OCI-LY1 (cell line): Measurements from ENCODE around the gene UBE4B.

ENCODE experiments used
- H2AFZ ChIP-seq: fragments of 200-600 bp; sonication (generic), shearing (Covaris generic); 2 replicates; pipeline ENCODE4 v1.6.0; 2014; ENCODE audit warnings: antibody characterized with exemption, mild to moderate bottlenecking, low read length
- H3F3A ChIP-seq: fragments of 200-600 bp; sonication (generic), shearing (Covaris generic); 2 replicates; pipeline ENCODE4 v1.6.0; 2014; ENCODE audit warnings: mild to moderate bottlenecking, antibody characterized with exemption, low read length, moderate library complexity; ENCODE audit not compliant: insufficient read depth
- H3K27ac ChIP-seq: fragments of 200-600 bp; sonication (generic); 2 replicates; pipeline ENCODE4 v1.5.1; 2014; ENCODE audit warnings: low read length, mixed run types, mild to moderate bottlenecking, low read depth; ENCODE audit not compliant: poor library complexity, severe bottlenecking
- H3K27me3 ChIP-seq: fragments of 200-600 bp; sonication (generic); 2 replicates; pipeline ENCODE4 v1.6.0; 2014; ENCODE audit warnings: antibody characterized with exemption, mild to moderate bottlenecking, low read length, moderate library complexity; ENCODE audit not compliant: insufficient read depth
- H3K36me3 ChIP-seq: fragments of 200-600 bp; sonication (generic); 2 replicates; pipeline ENCODE4 v1.6.1; 2014; ENCODE audit warnings: mild to moderate bottlenecking, antibody characterized with exemption, low read length, moderate library complexity, mixed read lengths; ENCODE audit not compliant: insufficient read depth
- H3K4me1 ChIP-seq: fragments of 200-600 bp; sonication (generic); 2 replicates; pipeline ENCODE4 v1.5.1; 2014; ENCODE audit warnings: mild to moderate bottlenecking, low read length, moderate library complexity; ENCODE audit not compliant: insufficient read depth, severe bottlenecking
- H3K4me2 ChIP-seq: fragments of 200-600 bp; sonication (generic), shearing (Covaris generic); 2 replicates; pipeline ENCODE4 v1.6.1; 2014; ENCODE audit warnings: low read length
- H3K4me3 ChIP-seq: fragments of 200-600 bp; sonication (generic); 2 replicates; pipeline ENCODE4 v1.5.1; 2014; ENCODE audit warnings: low read length, low read depth, mild to moderate bottlenecking, mixed read lengths; ENCODE audit not compliant: poor library complexity, severe bottlenecking
- H3K79me2 ChIP-seq: fragments of 200-600 bp; shearing (Covaris generic); 2 replicates; pipeline ENCODE4 v1.6.1; 2016; ENCODE audit warnings: mixed run types, low read length, mixed read lengths; ENCODE audit not compliant: insufficient read depth
- H3K9ac ChIP-seq: fragments of 200-600 bp; sonication (generic), shearing (Covaris generic); 2 replicates; pipeline ENCODE4 v1.6.1; 2014; ENCODE audit warnings: mild to moderate bottlenecking, low read length, mixed read lengths
- H3K9me2 ChIP-seq: fragments of 200-600 bp; sonication (generic), shearing (Covaris generic); 2 replicates; pipeline ENCODE4 v1.6.1; 2014; ENCODE audit warnings: low read depth, mild to moderate bottlenecking, low read length, mixed read lengths
- H3K9me3 ChIP-seq: fragments of 200-600 bp; shearing (Covaris generic); 2 replicates; pipeline ENCODE4 v1.6.1; 2014; ENCODE audit warnings: low read length, mixed read lengths
- H4K20me1 ChIP-seq: fragments of 200-600 bp; sonication (generic), shearing (Covaris generic); 2 replicates; pipeline ENCODE4 v1.6.0; 2016; ENCODE audit warnings: mild to moderate bottlenecking, low read length; ENCODE audit not compliant: insufficient read depth
- EZH2 ChIP-seq: fragments of 200-600 bp; sonication (generic), shearing (Covaris generic); IDR thresholded peaks from 2 replicates; pipeline ENCODE4 v1.8.0; 2017; ENCODE audit warnings: borderline replicate concordance, mixed run types, mild to moderate bottlenecking, antibody characterized with exemption, low read length, moderate library complexity, mixed read lengths
- TF ChIP-seq, protein P1 (sequence below): fragments of 200-600 bp; sonication (generic), shearing (Covaris generic); IDR thresholded peaks from 2 replicates; pipeline ENCODE4 v1.5.1; 2017; ENCODE audit warnings: mild to moderate bottlenecking, antibody characterized with exemption, low read length, moderate library complexity, mixed read lengths

UBE4B gene

DNA sequence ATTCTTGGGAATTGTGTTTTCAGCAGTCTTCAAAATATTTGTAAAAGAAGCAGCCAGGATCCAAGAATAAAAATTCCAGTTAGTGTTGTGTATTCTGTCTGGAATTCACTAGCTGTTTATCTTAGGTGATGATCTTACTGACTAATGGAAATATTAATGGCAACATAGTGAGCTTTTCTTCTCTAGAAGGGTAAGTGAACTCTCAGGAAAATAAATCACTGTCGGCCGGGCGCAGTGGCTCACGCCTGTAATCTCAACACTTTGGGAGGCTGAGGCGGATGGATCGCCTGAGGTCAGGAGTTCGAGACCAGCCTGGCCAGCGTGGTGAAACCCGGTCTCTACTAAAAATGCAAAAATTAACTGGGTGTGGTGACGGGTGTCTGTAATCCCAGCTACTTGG is 90.2 kb downstream of the UBE4B start:
- no peak overlapping the region for H2AFZ ChIP-seq
- no peak overlapping the region for H3K27ac ChIP-seq
- no peaks in the 10 kb centered on the region for H3K4me1 ChIP-seq
- H3K79me2 ChIP-seq, result no peaks in the 10 kb centered on the region
- no peaks in the 10 kb centered on the region for H3F3A ChIP-seq
- no peaks in the 10 kb centered on the region for H3K27me3 ChIP-seq
- H3K4me2 ChIP-seq, result no peak overlapping the region
- H4K20me1 ChIP-seq, result no peaks in the 10 kb centered on the region
- no peaks in the 10 kb centered on the region for H3K9me2 ChIP-seq
- peaks cover 27% of the 10 kb centered on the region for H3K36me3 ChIP-seq
- H3K9me3 ChIP-seq, result no peaks in the 10 kb centered on the region
- H3K9ac ChIP-seq, result no peak overlapping the region
- no peak overlapping the region for H3K4me3 ChIP-seq
- TF ChIP-seq, protein P1, sequence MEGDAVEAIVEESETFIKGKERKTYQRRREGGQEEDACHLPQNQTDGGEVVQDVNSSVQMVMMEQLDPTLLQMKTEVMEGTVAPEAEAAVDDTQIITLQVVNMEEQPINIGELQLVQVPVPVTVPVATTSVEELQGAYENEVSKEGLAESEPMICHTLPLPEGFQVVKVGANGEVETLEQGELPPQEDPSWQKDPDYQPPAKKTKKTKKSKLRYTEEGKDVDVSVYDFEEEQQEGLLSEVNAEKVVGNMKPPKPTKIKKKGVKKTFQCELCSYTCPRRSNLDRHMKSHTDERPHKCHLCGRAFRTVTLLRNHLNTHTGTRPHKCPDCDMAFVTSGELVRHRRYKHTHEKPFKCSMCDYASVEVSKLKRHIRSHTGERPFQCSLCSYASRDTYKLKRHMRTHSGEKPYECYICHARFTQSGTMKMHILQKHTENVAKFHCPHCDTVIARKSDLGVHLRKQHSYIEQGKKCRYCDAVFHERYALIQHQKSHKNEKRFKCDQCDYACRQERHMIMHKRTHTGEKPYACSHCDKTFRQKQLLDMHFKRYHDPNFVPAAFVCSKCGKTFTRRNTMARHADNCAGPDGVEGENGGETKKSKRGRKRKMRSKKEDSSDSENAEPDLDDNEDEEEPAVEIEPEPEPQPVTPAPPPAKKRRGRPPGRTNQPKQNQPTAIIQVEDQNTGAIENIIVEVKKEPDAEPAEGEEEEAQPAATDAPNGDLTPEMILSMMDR, result no peak
- TF ChIP-seq EZH2, result no peak

DNA sequence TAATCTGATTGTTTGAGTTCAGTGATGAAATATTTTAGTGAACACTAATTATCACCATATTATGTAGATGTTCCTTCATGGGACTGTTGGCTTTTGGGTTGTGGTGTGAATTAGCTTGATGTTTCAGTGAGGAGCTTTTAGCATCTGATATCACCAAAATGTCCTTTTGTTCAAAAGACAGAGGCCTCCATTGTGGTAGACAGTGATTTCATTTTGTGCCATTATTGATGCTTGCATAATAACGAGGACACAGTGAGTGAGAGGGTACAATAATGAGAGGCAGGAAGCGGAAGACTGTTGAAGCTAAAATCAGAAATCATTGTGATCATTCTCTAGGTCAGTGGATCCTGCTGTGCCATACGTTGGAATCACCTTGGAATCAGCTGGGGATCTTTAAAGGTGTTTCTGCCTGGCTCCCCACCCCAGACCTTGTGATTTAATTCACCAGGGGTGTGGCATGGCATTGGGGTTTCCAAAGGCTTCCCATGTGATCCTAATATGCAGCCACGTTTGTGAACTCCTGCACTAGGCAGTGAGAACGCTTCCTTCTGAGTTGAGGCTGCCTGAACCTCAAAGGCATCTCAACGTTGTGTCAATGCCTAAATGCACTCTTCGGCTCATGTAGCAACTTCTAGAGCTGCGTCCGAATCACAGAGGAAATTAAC is 95.5 kb downstream of the UBE4B start:
- H3K9me2 ChIP-seq, result no peaks in the 10 kb centered on the region
- no peak overlapping the region for H2AFZ ChIP-seq
- no peaks in the 10 kb centered on the region for H3K79me2 ChIP-seq
- peaks cover 54% of the 10 kb centered on the region for H3K36me3 ChIP-seq
- H3F3A ChIP-seq, result no peaks in the 10 kb centered on the region
- no peak overlapping the region for H3K4me2 ChIP-seq
- no peaks in the 10 kb centered on the region for H3K4me1 ChIP-seq
- H3K27ac ChIP-seq, result no peak overlapping the region
- H3K9ac ChIP-seq, result no peak overlapping the region
- H4K20me1 ChIP-seq, result no peaks in the 10 kb centered on the region
- no peak overlapping the region for H3K4me3 ChIP-seq
- TF ChIP-seq, protein P1, result no peak
- TF ChIP-seq EZH2, result no peak
- H3K27me3 ChIP-seq, result no peaks in the 10 kb centered on the region
- no peaks in the 10 kb centered on the region for H3K9me3 ChIP-seq

DNA sequence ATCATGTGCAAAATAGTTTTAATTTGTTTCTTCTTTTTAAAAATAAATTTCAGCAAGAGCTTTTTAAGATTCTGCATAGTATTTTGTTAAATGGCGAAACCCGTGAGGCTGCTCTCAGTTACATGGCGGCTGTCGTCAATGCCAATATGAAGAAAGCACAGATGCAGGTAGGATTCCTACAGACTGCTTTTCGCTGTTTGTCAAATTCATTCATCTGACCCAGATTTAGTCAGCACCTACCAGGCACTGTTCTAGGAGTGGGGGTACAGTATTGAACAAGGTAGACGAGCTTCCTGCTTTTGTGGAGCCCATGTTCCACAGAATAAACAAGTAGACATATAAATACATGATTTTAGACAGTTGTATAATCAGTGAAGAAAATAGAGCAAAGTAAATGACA is 99.6 kb downstream of the UBE4B start:
- H3K79me2 ChIP-seq, result no peaks in the 10 kb centered on the region
- H3K4me3 ChIP-seq, result no peak overlapping the region
- no peaks in the 10 kb centered on the region for H3F3A ChIP-seq
- no peak overlapping the region for H3K27ac ChIP-seq
- no peak overlapping the region for H2AFZ ChIP-seq
- TF ChIP-seq, protein P1, result no peak
- no peaks in the 10 kb centered on the region for H3K4me1 ChIP-seq
- H3K4me2 ChIP-seq, result no peak overlapping the region
- no peaks in the 10 kb centered on the region for H4K20me1 ChIP-seq
- no peaks in the 10 kb centered on the region for H3K27me3 ChIP-seq
- no peaks in the 10 kb centered on the region for H3K9me3 ChIP-seq
- H3K9me2 ChIP-seq, result no peaks in the 10 kb centered on the region
- H3K36me3 ChIP-seq, result peaks cover 64% of the 10 kb centered on the region
- no peak overlapping the region for H3K9ac ChIP-seq
